Hepatocyte (in vitro differentiated cells): ENCODE data around the gene ZCCHC24.

Experiments used
- EZH2 ChIP-seq: fragments of 200-600 bp; sonication (generic); IDR thresholded peaks from 2 replicates; pipeline ENCODE4 v1.6.1; 2016; ENCODE audit warnings: antibody characterized with exemption, mild to moderate bottlenecking, borderline replicate concordance
- TF ChIP-seq, protein P1 (sequence below): fragments of 200-600 bp; sonication (generic); IDR thresholded peaks from 2 replicates; pipeline ENCODE4 v1.5.1; 2016; ENCODE audit warnings: antibody characterized with exemption, mild to moderate bottlenecking; ENCODE audit not compliant: poor library complexity

DNA sequence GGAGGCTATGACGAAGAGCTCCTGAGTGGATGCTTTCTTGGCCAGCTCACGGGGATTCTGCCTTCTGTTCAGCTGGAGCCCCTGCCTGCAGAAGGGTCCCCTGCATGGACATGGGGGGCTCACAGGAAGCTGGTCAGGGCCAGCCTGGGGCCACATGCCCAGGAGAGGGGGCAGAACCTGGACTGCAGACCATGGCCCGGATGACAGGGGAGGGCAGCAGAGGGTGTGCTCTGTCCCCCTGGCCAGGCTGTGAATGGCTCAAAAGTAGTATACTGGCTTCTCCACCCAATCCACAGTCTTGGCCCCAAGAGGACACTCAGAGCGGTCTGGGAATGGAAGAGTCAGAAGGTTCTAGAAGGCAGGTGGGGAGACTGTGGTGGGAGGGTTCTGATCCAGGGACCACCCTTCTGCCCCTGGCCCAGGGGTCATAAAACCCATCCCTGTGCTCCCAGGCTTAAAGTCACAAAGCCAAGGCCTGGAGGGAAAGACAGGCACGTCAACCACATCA, 57.9 kb downstream of the ZCCHC24 start:
- TF ChIP-seq, protein P1, sequence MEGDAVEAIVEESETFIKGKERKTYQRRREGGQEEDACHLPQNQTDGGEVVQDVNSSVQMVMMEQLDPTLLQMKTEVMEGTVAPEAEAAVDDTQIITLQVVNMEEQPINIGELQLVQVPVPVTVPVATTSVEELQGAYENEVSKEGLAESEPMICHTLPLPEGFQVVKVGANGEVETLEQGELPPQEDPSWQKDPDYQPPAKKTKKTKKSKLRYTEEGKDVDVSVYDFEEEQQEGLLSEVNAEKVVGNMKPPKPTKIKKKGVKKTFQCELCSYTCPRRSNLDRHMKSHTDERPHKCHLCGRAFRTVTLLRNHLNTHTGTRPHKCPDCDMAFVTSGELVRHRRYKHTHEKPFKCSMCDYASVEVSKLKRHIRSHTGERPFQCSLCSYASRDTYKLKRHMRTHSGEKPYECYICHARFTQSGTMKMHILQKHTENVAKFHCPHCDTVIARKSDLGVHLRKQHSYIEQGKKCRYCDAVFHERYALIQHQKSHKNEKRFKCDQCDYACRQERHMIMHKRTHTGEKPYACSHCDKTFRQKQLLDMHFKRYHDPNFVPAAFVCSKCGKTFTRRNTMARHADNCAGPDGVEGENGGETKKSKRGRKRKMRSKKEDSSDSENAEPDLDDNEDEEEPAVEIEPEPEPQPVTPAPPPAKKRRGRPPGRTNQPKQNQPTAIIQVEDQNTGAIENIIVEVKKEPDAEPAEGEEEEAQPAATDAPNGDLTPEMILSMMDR = no peak
- TF ChIP-seq EZH2 = no peak
